WTC11 (cell line): ENCODE measurements around the gene PKM. TPM values are rescaled to one million over a fixed set of nuclear protein-coding genes. Genes with fewer than 3 reads are reported as not detected.

ENCODE experiments used
- ATAC-seq: fragments of 200-7000 bp; cut with Tn5 transposase; 2 replicates; pipeline ENCODE4 v1.10.0; 2021; ENCODE audit warnings: mild to moderate bottlenecking, moderate library complexity
- CTCF ChIA-PET: fragments of 300-600 bp; sonication (Branson Sonifier 250); formaldehyde crosslinking; loops from one replicate; lab custom pipeline; 2021; ENCODE audit warnings: antibody characterized with exemption; lab: Charles Lee
- POLR2A ChIA-PET: fragments of 350-600 bp; sonication (Branson Sonifier 250); formaldehyde crosslinking; loops from one replicate; lab custom pipeline; 2021; ENCODE audit warnings: antibody characterized with exemption; lab: Charles Lee
- DNase-seq: peaks from one replicate; pipeline ENCODE4 v3.0.0; 2021; ENCODE audit warnings: low spot score
- H3K27ac Mint-ChIP-seq: 2 replicates; pipeline ENCODE4 v1.8.0; 2021; ENCODE audit warnings: mixed read lengths
- H3K27me3 Mint-ChIP-seq: 2 replicates; pipeline ENCODE4 v1.8.0; 2021; ENCODE audit warnings: low read depth, mild to moderate bottlenecking, moderate library complexity, mixed read lengths
- H3K36me3 Mint-ChIP-seq: 2 replicates; pipeline ENCODE4 v1.8.0; 2021; ENCODE audit warnings: mixed read lengths
- H3K4me1 Mint-ChIP-seq: 2 replicates; pipeline ENCODE4 v1.8.0; 2022; ENCODE audit warnings: mixed read lengths
- H3K4me3 Mint-ChIP-seq: 2 replicates; pipeline ENCODE4 v1.8.0; 2021; ENCODE audit warnings: mild to moderate bottlenecking, moderate library complexity, mixed read lengths
- H3K9me3 Mint-ChIP-seq: 2 replicates; pipeline ENCODE4 v1.8.0; 2021; ENCODE audit warnings: mixed read lengths
- ATF3 ChIP-seq: sonication (generic); formaldehyde crosslinking; conservative IDR thresholded peaks from 2 replicates; pipeline ENCODE4 v1.8.1; 2022; ENCODE audit warnings: mild to moderate bottlenecking, missing genetic modification reagents
- GABPB1 ChIP-seq: sonication (generic); formaldehyde crosslinking; IDR thresholded peaks from 2 replicates; pipeline ENCODE4 v1.8.1; 2023; ENCODE audit warnings: mild to moderate bottlenecking, missing genetic modification reagents
- JAZF1 ChIP-seq: fragments of 250-450 bp; sonication (Bioruptor Pico); IDR thresholded peaks from 2 replicates; pipeline ENCODE4 v1.9.0; 2021; ENCODE audit warnings: moderate library complexity, mild to moderate bottlenecking, inconsistent platforms
- NR1H2 ChIP-seq: sonication (generic); formaldehyde crosslinking; IDR thresholded peaks from 2 replicates; pipeline ENCODE4 v1.9.0; 2021; ENCODE audit warnings: mild to moderate bottlenecking, moderate library complexity, missing genetic modification reagents
- SMAD3 ChIP-seq: sonication (generic); formaldehyde crosslinking; IDR thresholded peaks from 2 replicates; pipeline ENCODE4 v1.8.0; 2022; ENCODE audit warnings: missing genetic modification reagents, mild to moderate bottlenecking, borderline replicate concordance
- STAT6 ChIP-seq: sonication (generic); formaldehyde crosslinking; conservative IDR thresholded peaks from 2 replicates; pipeline ENCODE4 v1.8.1; 2023; ENCODE audit warnings: mild to moderate bottlenecking, low read depth, missing genetic modification reagents, moderate library complexity
- ZBTB21 ChIP-seq: sonication (generic); formaldehyde crosslinking; IDR thresholded peaks from 2 replicates; pipeline ENCODE4 v1.8.1; 2023; ENCODE audit warnings: mild to moderate bottlenecking, missing genetic modification reagents, borderline replicate concordance
- ZNF219 ChIP-seq: sonication (generic); formaldehyde crosslinking; IDR thresholded peaks from 2 replicates; pipeline ENCODE4 v1.8.0; 2023; ENCODE audit warnings: missing genetic modification reagents, mild to moderate bottlenecking, borderline replicate concordance
- ZNF416 ChIP-seq: fragments of 250-450 bp; sonication (Bioruptor Pico); IDR thresholded peaks from 2 replicates; pipeline ENCODE4 v1.9.0; 2021; ENCODE audit warnings: mild to moderate bottlenecking, inconsistent platforms
- ZNF423 ChIP-seq: fragments of 250-450 bp; sonication (Bioruptor Pico); IDR thresholded peaks from 2 replicates; pipeline ENCODE4 v2.1.2; 2022; ENCODE audit warnings: mild to moderate bottlenecking, moderate library complexity
- total RNA-seq: library from RNA; stranded (reverse); gene quantifications from 3 replicates; pipeline ENCODE4 v1.2.3, GENCODE V29; 2021
- TF ChIP-seq, protein P1 (sequence below): fragments of 250-450 bp; sonication (Bioruptor Pico); conservative IDR thresholded peaks from 2 replicates; pipeline ENCODE4 v1.9.0; 2021; ENCODE audit warnings: mild to moderate bottlenecking
- TF ChIP-seq, protein P2 (sequence below): sonication (generic); formaldehyde crosslinking; IDR thresholded peaks from 2 replicates; pipeline ENCODE4 v1.8.1; 2022; ENCODE audit warnings: mild to moderate bottlenecking, moderate library complexity, missing genetic modification reagents
- TF ChIP-seq, protein P3 (sequence below): fragments of 200-600 bp; IDR thresholded peaks from 2 replicates; pipeline ENCODE4 v1.8.0; 2022; ENCODE audit warnings: antibody characterized with exemption
- TF ChIP-seq, protein P4 (sequence below): sonication (generic); formaldehyde crosslinking; IDR thresholded peaks from 2 replicates; pipeline ENCODE4 v1.8.0; 2022; ENCODE audit warnings: mild to moderate bottlenecking, missing genetic modification reagents

Gene PKM
- total RNA-seq, 1 experiment from 2014 or later: 858 TPM

GRCh38 chr15:72166716-72167417 is 64.1 kb downstream of the PKM start (continued):
- TF ChIP-seq, protein P1, sequence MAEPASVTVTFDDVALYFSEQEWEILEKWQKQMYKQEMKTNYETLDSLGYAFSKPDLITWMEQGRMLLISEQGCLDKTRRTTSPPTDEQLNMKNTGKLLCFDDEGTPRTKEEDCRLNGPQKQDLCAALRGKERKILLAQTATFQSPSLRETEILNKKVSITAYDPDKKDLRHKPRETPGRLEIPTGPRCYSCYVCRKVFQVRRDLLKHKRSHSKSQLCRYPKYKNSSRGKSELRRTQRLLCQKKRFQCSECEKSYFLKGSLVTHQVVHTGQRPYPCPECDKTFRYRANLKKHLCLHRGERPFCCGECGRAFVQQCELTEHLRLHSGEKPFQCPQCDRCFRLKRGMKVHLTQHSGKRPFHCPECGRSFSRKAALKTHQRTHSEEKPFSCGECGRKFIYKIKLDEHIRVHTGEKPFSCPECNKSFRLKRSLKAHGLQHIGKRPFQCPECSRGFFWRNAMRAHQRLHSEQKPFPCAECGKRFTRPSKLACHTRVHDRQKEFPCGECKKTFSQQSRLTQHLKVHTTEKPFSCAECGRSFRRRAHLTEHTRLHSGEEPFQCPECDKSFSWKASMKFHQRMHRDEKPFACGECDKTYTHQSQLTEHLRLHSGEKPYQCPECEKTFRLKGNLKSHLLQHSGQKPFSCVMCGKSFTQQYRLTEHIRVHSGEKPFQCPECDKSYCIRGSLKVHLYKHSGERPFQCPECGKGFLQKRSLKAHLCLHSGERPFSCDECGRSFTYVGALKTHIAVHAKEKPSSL (CRISPR knock-in tag): no peak
- TF ChIP-seq JAZF1 (CRISPR knock-in tag): no peak
- TF ChIP-seq, protein P2, sequence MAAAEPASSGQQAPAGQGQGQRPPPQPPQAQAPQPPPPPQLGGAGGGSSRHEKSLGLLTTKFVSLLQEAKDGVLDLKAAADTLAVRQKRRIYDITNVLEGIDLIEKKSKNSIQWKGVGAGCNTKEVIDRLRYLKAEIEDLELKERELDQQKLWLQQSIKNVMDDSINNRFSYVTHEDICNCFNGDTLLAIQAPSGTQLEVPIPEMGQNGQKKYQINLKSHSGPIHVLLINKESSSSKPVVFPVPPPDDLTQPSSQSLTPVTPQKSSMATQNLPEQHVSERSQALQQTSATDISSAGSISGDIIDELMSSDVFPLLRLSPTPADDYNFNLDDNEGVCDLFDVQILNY: no peak
- no peak for TF ChIP-seq ZNF219
- no peak for TF ChIP-seq SMAD3

GRCh38 chr15:72163719-72164118 is 67.3 kb downstream of the PKM start:
- Mint-ChIP-seq H3K36me3 (no peaks in the 10 kb centered on the region), H3K4me3 (no peak overlapping the region), H3K9me3 (no peaks in the 10 kb centered on the region), H3K4me1 (peaks cover 4% of the 10 kb centered on the region), H3K27ac (no peak overlapping the region), H3K27me3 (no peaks in the 10 kb centered on the region)
- POLR2A ChIA-PET: interaction anchor here (0.7 kb wide), 1 partner anchor 45 kb away, joined by 3 read pairs; the partner anchor contains the start of gene SENP8
- DNase-seq (no peak), ATAC-seq (no peak)
- CTCF ChIA-PET: interaction anchor here (1.2 kb wide), 1 partner anchor 34 kb away, joined by 4 read pairs; no protein-coding TSS in a partner anchor
- TF ChIP-seq GABPB1 (CRISPR knock-in tag) (no peak), ZNF416 (CRISPR knock-in tag) (no peak), ZBTB21 (CRISPR knock-in tag) (no peak)
- TF ChIP-seq, protein P3, sequence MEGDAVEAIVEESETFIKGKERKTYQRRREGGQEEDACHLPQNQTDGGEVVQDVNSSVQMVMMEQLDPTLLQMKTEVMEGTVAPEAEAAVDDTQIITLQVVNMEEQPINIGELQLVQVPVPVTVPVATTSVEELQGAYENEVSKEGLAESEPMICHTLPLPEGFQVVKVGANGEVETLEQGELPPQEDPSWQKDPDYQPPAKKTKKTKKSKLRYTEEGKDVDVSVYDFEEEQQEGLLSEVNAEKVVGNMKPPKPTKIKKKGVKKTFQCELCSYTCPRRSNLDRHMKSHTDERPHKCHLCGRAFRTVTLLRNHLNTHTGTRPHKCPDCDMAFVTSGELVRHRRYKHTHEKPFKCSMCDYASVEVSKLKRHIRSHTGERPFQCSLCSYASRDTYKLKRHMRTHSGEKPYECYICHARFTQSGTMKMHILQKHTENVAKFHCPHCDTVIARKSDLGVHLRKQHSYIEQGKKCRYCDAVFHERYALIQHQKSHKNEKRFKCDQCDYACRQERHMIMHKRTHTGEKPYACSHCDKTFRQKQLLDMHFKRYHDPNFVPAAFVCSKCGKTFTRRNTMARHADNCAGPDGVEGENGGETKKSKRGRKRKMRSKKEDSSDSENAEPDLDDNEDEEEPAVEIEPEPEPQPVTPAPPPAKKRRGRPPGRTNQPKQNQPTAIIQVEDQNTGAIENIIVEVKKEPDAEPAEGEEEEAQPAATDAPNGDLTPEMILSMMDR: no peak

DNA sequence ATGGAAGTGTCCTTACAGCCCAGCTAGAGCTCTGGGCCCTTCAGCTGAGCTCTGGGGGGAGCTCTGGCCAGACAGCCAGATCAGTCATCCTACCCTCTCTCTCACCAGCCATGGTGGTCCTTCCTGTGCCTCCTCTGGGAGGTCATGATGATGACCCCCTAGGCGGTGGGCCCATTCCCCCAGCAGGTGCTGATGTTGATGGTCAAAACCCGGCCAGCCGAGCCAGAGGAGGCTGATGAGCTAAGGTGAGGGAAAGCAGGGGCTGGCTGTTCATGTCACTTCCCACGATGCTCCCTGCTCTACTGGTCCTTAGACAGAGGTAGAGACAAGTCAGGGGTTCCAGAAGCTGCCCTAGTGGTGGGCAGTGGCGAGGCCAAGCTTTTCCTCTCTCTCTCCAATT is 68.4 kb downstream of the PKM start:
- TF ChIP-seq NR1H2 (CRISPR knock-in tag) (no peak), STAT6 (no peak), ZNF423 (no peak), ATF3 (CRISPR knock-in tag) (no peak)
- TF ChIP-seq, protein P4, sequence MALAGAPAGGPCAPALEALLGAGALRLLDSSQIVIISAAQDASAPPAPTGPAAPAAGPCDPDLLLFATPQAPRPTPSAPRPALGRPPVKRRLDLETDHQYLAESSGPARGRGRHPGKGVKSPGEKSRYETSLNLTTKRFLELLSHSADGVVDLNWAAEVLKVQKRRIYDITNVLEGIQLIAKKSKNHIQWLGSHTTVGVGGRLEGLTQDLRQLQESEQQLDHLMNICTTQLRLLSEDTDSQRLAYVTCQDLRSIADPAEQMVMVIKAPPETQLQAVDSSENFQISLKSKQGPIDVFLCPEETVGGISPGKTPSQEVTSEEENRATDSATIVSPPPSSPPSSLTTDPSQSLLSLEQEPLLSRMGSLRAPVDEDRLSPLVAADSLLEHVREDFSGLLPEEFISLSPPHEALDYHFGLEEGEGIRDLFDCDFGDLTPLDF: no peak
- Mint-ChIP-seq H3K4me3 (no peak overlapping the region), H3K36me3 (no peaks in the 10 kb centered on the region), H3K27ac (no peak overlapping the region), H3K27me3 (no peaks in the 10 kb centered on the region), H3K9me3 (no peaks in the 10 kb centered on the region), H3K4me1 (no peaks in the 10 kb centered on the region)
- DNase-seq (no peak), ATAC-seq (no peak)
- ChIA-PET CTCF (interaction anchor here (0.8 to 1.2 kb wide), 2 partner anchors 18 to 36 kb away, joined by 3 to 4 read pairs; no protein-coding TSS in a partner anchor), POLR2A (no interaction called here)
